K562 (cell line): Measurements from ENCODE around the gene AKAP6. TPM values are rescaled to one million over a fixed set of nuclear protein-coding genes. Genes with fewer than 3 reads are reported as not detected.

Experiments
- ATAC-seq: fragments of 200-7000 bp; cut with Tn5 transposase; 3 replicates; pipeline ENCODE4 v1.9.1; 2020; ENCODE audit warnings: moderate library complexity
- BruUV-seq: library from RNA; stranded (reverse); fragments of 400-500 nt; replicated peaks from 2 replicates; lab custom pipeline; 2021; lab: Mats Ljungman, UMichigan
- CTCF ChIA-PET: fragments of 300-600 bp; formaldehyde crosslinking; extraction: SDS; loops from one replicate; lab custom pipeline; 2021; ENCODE audit warnings: low intra/inter-chr PET ratio; lab: Yijun Ruan, JAX
- POLR2A ChIA-PET: fragments of 300-600, 350-650 bp; sonication (Branson Sonifier 250); formaldehyde crosslinking; extraction: SDS; loops from one replicate; lab custom pipeline; 2021; ENCODE audit warnings: antibody characterized with exemption, inconsistent platforms; lab: Yijun Ruan, JAX
- DNase-seq, 4 experiments: peaks; one replicate each; pipeline versions ENCODE4 v3.0.0 to v3.0.0-alpha.2; 2011 to 2018; ENCODE audit warnings: low spot score in 3 of 4, mixed read lengths in 3 of 4; ENCODE audit errors: extremely low read depth in 1 of 4
- FAIRE-seq: peaks from 2 replicates; lab custom pipeline; 2011; peaks lifted over from hg19 to GRCh38; lab: Jason Lieb, UNC
- H2AFZ ChIP-seq: 2 replicates; pipeline ENCODE4 v1.6.0; 2011; ENCODE audit warnings: low read depth, low read length, control low read depth, inconsistent platforms
- H3K27ac ChIP-seq: fragments of 200-600 bp; 3 replicates; pipeline ENCODE4 v1.8.0; 2011; ENCODE audit warnings: low read depth, mild to moderate bottlenecking, control low read depth, inconsistent platforms, low read length, moderate library complexity, mixed read lengths; ENCODE audit errors: extremely low read depth
- H3K27me3 ChIP-seq, 2 experiments: fragments of 300-600 bp in 1 of 2; 2 replicates in 1 of 2; 3 replicates in 1 of 2; pipeline versions ENCODE4 v1.6.0 to v1.8.0; 2011; ENCODE audit warnings: inconsistent platforms in 2 of 2, low read length in 2 of 2, mild to moderate bottlenecking in 1 of 2, mixed read lengths in 1 of 2, moderate library complexity in 1 of 2; ENCODE audit not compliant: control insufficient read depth in 2 of 2, insufficient read depth in 2 of 2
- H3K36me3 ChIP-seq: fragments of 300-600 bp; 3 replicates; pipeline ENCODE4 v1.8.0; 2011; ENCODE audit warnings: mild to moderate bottlenecking, low read length, inconsistent platforms; ENCODE audit not compliant: control insufficient read depth, insufficient read depth
- H3K4me1 ChIP-seq, 2 experiments: fragments of 200-600 bp in 1 of 2; replicated peaks in 1 of 2; 2 replicates in 1 of 2; 3 replicates in 1 of 2; pipeline versions ENCODE4 v1.5.1 to v1.8.0; 2011; ENCODE audit warnings: inconsistent platforms in 2 of 2, low read length in 2 of 2, mild to moderate bottlenecking in 1 of 2, mixed read lengths in 1 of 2, moderate library complexity in 1 of 2; ENCODE audit not compliant: control insufficient read depth in 2 of 2, insufficient read depth in 2 of 2
- H3K4me2 ChIP-seq: 2 replicates; pipeline ENCODE4 v1.6.1; 2011; ENCODE audit warnings: low read length, control low read depth, inconsistent platforms, mixed read lengths; ENCODE audit not compliant: insufficient read depth
- H3K4me3 ChIP-seq: fragments of 200-600 bp; sonication (generic), shearing (Covaris generic); 2 replicates; pipeline ENCODE4 v1.5.1; 2016; ENCODE audit warnings: control low read depth, inconsistent platforms
- H3K79me2 ChIP-seq: fragments of 200-600 bp; 3 replicates; pipeline ENCODE4 v1.8.0; 2011; ENCODE audit warnings: low read length, inconsistent platforms; ENCODE audit not compliant: control insufficient read depth, insufficient read depth
- H3K9ac ChIP-seq, 2 experiments: 2 replicates each; pipeline versions ENCODE4 v1.6.0 to v1.6.1; 2011; ENCODE audit warnings: low read depth in 2 of 2, low read length in 2 of 2, control low read depth in 1 of 2, inconsistent platforms in 1 of 2, mild to moderate bottlenecking in 1 of 2, mixed read lengths in 1 of 2; ENCODE audit not compliant: insufficient read depth in 1 of 2
- H3K9me1 ChIP-seq: one replicate; pipeline ENCODE4 v1.6.0; 2011; ENCODE audit warnings: inconsistent platforms, mild to moderate bottlenecking, low read length, moderate library complexity; ENCODE audit not compliant: control insufficient read depth, insufficient read depth
- H3K9me3 ChIP-seq: replicated peaks from 2 replicates; pipeline ENCODE4 v1.5.1; 2011; ENCODE audit warnings: low read depth, low read length, inconsistent platforms; ENCODE audit not compliant: control insufficient read depth, insufficient read depth
- H4K20me1 ChIP-seq: replicated peaks from 2 replicates; pipeline ENCODE4 v1.6.1; 2011; ENCODE audit warnings: low read length, inconsistent platforms, mixed read lengths; ENCODE audit not compliant: control insufficient read depth, insufficient read depth
- CC2D1A ChIP-seq: fragments of 450-650 bp; IDR thresholded peaks from 2 replicates; pipeline ENCODE4 v1.6.1; 2017; ENCODE audit warnings: mild to moderate bottlenecking
- DEAF1 ChIP-seq: fragments of 450-650 bp; formaldehyde crosslinking; IDR thresholded peaks from 2 replicates; pipeline ENCODE4 v1.4.0; 2020; ENCODE audit warnings: mild to moderate bottlenecking, moderate library complexity
- DPF2 ChIP-seq: fragments of 450-650 bp; IDR thresholded peaks from 2 replicates; pipeline ENCODE4 v1.6.1; 2016
- FUS ChIP-seq: fragments of 200-400 bp; formaldehyde crosslinking; optimal IDR thresholded peaks from 2 replicates; pipeline ENCODE3; 2017; ENCODE audit warnings: low read depth, low read length
- GABPA ChIP-seq: fragments of 200-800 bp; sonication (Bioruptor generic); conservative IDR thresholded peaks from 2 replicates; pipeline ENCODE4 v1.6.1; 2016; ENCODE audit warnings: low read depth, missing genetic modification characterization, missing compliant biosample characterization
- MAFK ChIP-seq: IDR thresholded peaks from 2 replicates; pipeline ENCODE4 v1.6.1; 2011; ENCODE audit warnings: low read length, improper control_type of control experiment
- NEUROD1 ChIP-seq: fragments of 150-350 bp; IDR thresholded peaks from 2 replicates; pipeline ENCODE4 v1.6.1; 2014; ENCODE audit warnings: borderline replicate concordance, low read length, low read depth; ENCODE audit not compliant: partially characterized antibody
- PCBP1 ChIP-seq: fragments of 200-400 bp; formaldehyde crosslinking; IDR thresholded peaks from 2 replicates; pipeline ENCODE4 v1.6.1; 2018; ENCODE audit warnings: mild to moderate bottlenecking, low read depth, low read length; ENCODE audit not compliant: poor library complexity, severe bottlenecking
- POU5F1 ChIP-seq: fragments of 150-350 bp; IDR thresholded peaks from 2 replicates; pipeline ENCODE4 v1.6.1; 2014; ENCODE audit warnings: borderline replicate concordance, low read length, low read depth, mild to moderate bottlenecking; ENCODE audit not compliant: partially characterized antibody
- PYGO2 ChIP-seq: fragments of 450-650 bp; IDR thresholded peaks from 2 replicates; pipeline ENCODE4 v1.6.1; 2016; ENCODE audit warnings: mild to moderate bottlenecking, missing genetic modification characterization, moderate library complexity, missing compliant biosample characterization
- RNF2 ChIP-seq: sonication (generic); IDR thresholded peaks from 2 replicates; pipeline ENCODE4 v1.6.1; 2016
- SIRT6 ChIP-seq: IDR thresholded peaks from one replicate; pipeline ENCODE4 v1.6.1; 2012; ENCODE audit warnings: low read depth, mild to moderate bottlenecking, control low read depth, inconsistent platforms, low read length, moderate library complexity
- SNRNP70 ChIP-seq: fragments of 200-400 bp; formaldehyde crosslinking; optimal IDR thresholded peaks from 2 replicates; pipeline ENCODE3; 2017; ENCODE audit warnings: low read depth, low read length
- TCF15 ChIP-seq: fragments of 250-450 bp; sonication (Bioruptor Pico); IDR thresholded peaks from 2 replicates; pipeline ENCODE4 v1.8.0; 2022; ENCODE audit warnings: moderate library complexity, mild to moderate bottlenecking, inconsistent platforms
- ZBTB1 ChIP-seq: sonication (generic); formaldehyde crosslinking; IDR thresholded peaks from 2 replicates; pipeline ENCODE4 v1.8.1; 2023; ENCODE audit warnings: missing genetic modification reagents, low read depth, mild to moderate bottlenecking, borderline replicate concordance
- WGBS: fragments of 100-300 bp; shearing (Covaris generic); methylation state at CpG from one replicate; pipeline ENCODE4 v1.1.6; 2016; ENCODE audit warnings: low coverage, mixed read lengths; ENCODE audit not compliant: insufficient coverage; ENCODE audit errors: missing lambda C conversion rate; 5-methylcytosine and 5-hydroxymethylcytosine counted together
- in situ Hi-C: fragments of 300-500 bp; cut with MboI; formaldehyde crosslinking; loops from 4 replicates; pipeline ENCODE4 v1.15.0; 2018; ENCODE audit warnings: inconsistent platforms, mixed read lengths
- intact Hi-C: fragments of 100-400 bp; cut with micrococcal nuclease; formaldehyde crosslinking; loops from 2 replicates; pipeline ENCODE4 v1.14.2; 2022
- polyA plus RNA-seq, 8 experiments: library from polyadenylated mRNA; depleted of rRNA in 4 of 8; stranded (reverse) in 5 of 8; unstranded in 3 of 8; fragments of >200 nt; fragmentation: Nextera tagmentation in 2 of 8; fragmentation: Illumina TruSeq in 1 of 8; extraction: Ambion mirVana in 2 of 8; extraction: Trizol in 1 of 8; gene quantifications; 2 replicates each; pipeline versions ENCODE4 v1.2.1 to v1.2.3, GENCODE V29; 2011 to 2014; ENCODE audit warnings: inconsistent platforms in 1 of 8, missing spikeins in 1 of 8
- total RNA-seq, 7 experiments: library from RNA; depleted of rRNA in 6 of 7; stranded (reverse); fragments of >200 nt in 6 of 7; fragmentation: Illumina TruSeq in 2 of 7; extraction: Trizol in 2 of 7; gene quantifications; 2 replicates each; pipeline versions ENCODE4 v1.2.1 to v1.2.3, GENCODE V29; 2011 to 2021; ENCODE audit warnings: low replicate concordance in 1 of 7

The AKAP6 gene
- total and polyA plus RNA-seq, 9 of the 15 experiments (the other 6 are each of a cell fraction or from before 2014, with no cell fraction given) = 0.03 to 1.7 (median 0.48) TPM

- no peaks in the 10 kb centered on the region for H3K79me2 ChIP-seq
- WGBS = 17% methylated on average over 2 of the region's 2 CpGs
- FAIRE-seq (no peak), DNase-seq (no peak), ATAC-seq (no peak)
- no peaks in the 10 kb centered on the region for H3K27me3 ChIP-seq
- H3K27ac ChIP-seq = no peak overlapping the region
- no peaks in the 10 kb centered on the region for H3K36me3 ChIP-seq
- in situ Hi-C loops = no loop called here
- no peak overlapping the region for H2AFZ ChIP-seq
- no TSS peak for BruUV-seq
- no peak overlapping the region for H3K9ac ChIP-seq
- POLR2A ChIA-PET = no interaction called here
- H3K9me3 ChIP-seq = no peaks in the 10 kb centered on the region
- intact Hi-C loops = no loop called here
- H3K4me1 ChIP-seq = no peaks in the 10 kb centered on the region
- H4K20me1 ChIP-seq = no peaks in the 10 kb centered on the region
- CTCF ChIA-PET = no interaction called here
- H3K9me1 ChIP-seq = no peaks in the 10 kb centered on the region
- H3K4me2 ChIP-seq = no peak overlapping the region
- H3K4me3 ChIP-seq = no peak overlapping the region
- no peak for TF ChIP-seq SIRT6
- no peak for TF ChIP-seq FUS
- TF ChIP-seq PCBP1 = no peak
- TF ChIP-seq PYGO2 = no peak
- no peak for TF ChIP-seq DPF2
- no peak for TF ChIP-seq SNRNP70
- no peak for TF ChIP-seq GABPA (tag)
- TF ChIP-seq ZBTB1 (CRISPR knock-in tag) = no peak
- no peak for TF ChIP-seq NEUROD1
- TF ChIP-seq DEAF1 = no peak
- no peak for TF ChIP-seq CC2D1A
- no peak for TF ChIP-seq TCF15
- no peak for TF ChIP-seq RNF2
- TF ChIP-seq MAFK = no peak
- TF ChIP-seq POU5F1 = no peak
Measured at GRCh38 chr14:32508281-32508680, 179.2 kb downstream of the AKAP6 start.
